Measurements from ENCODE around the gene LPCAT3.

Gene LPCAT3

GRCh38 chr12:6942331-6942665 lies 76.0 kb downstream of the LPCAT3 start:
- no peak overlapping the region for H3K4me3 ChIP-seq (ENCODE audit: low read length)
- DNase-seq (ENCODE audit: low read depth), result peak; percentile 26
- TF ChIP-seq, protein P1, sequence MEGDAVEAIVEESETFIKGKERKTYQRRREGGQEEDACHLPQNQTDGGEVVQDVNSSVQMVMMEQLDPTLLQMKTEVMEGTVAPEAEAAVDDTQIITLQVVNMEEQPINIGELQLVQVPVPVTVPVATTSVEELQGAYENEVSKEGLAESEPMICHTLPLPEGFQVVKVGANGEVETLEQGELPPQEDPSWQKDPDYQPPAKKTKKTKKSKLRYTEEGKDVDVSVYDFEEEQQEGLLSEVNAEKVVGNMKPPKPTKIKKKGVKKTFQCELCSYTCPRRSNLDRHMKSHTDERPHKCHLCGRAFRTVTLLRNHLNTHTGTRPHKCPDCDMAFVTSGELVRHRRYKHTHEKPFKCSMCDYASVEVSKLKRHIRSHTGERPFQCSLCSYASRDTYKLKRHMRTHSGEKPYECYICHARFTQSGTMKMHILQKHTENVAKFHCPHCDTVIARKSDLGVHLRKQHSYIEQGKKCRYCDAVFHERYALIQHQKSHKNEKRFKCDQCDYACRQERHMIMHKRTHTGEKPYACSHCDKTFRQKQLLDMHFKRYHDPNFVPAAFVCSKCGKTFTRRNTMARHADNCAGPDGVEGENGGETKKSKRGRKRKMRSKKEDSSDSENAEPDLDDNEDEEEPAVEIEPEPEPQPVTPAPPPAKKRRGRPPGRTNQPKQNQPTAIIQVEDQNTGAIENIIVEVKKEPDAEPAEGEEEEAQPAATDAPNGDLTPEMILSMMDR (conservative IDR thresholded peaks at IDR 0.05; ENCODE audit: low read length), result no peak

DNA sequence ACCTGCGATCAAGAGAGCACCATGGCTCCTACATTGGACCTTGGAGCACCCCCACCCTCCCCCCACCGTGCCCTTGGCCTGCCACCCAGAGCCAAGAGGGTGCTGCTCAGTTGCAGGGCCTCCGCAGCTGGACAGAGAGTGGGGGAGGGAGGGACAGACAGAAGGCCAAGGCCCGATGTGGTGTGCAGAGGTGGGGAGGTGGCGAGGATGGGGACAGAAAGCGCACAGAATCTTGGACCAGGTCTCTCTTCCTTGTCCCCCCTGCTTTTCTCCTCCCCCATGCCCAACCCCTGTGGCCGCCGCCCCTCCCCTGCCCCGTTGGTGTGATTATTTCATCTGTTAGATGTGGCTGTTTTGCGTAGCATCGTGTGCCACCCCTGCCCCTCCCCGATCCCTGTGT lies 76.5 kb downstream of the LPCAT3 start:
- TF ChIP-seq, protein P1 (conservative IDR thresholded peaks at IDR 0.05; ENCODE audit: low read length), result no peak
- DNase-seq (ENCODE audit: low read depth), result no peak
- no peak overlapping the region for H3K4me3 ChIP-seq (ENCODE audit: low read length)

- no peak for DNase-seq (ENCODE audit: low read depth)
- TF ChIP-seq, protein P1 (conservative IDR thresholded peaks at IDR 0.05; ENCODE audit: low read length), result no peak
Measured at GRCh38 chr12:6941267-6941666, 77.0 kb downstream of the LPCAT3 start.

DNA sequence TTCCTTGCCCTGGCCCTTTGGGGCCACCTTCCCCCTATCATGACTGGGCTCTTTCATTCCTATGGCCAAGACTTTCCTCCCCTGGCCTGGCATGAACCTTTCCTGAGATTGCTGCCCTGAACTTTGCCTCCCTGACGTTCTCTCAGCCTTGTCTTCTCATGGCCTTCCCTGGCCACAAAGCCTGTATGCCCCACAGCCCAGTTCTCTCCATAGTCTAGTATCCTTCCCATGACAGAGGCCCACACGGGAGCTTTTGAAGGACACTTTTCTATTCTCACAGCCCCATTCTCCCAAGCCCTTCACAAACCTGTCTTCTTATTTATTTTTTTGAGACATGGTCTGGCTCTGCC lies 79.1 kb downstream of the LPCAT3 start:
- H3K4me3 ChIP-seq (ENCODE audit: low read length), result no peak overlapping the region
- DNase-seq (ENCODE audit: low read depth), result no peak
- TF ChIP-seq, protein P1 (conservative IDR thresholded peaks at IDR 0.05; ENCODE audit: low read length), result no peak

More at GRCh38 chr12:6941267-6941666, 77.0 kb downstream of the LPCAT3 start:
- H3K4me3 ChIP-seq (ENCODE audit: low read length), result no peak overlapping the region

DNA sequence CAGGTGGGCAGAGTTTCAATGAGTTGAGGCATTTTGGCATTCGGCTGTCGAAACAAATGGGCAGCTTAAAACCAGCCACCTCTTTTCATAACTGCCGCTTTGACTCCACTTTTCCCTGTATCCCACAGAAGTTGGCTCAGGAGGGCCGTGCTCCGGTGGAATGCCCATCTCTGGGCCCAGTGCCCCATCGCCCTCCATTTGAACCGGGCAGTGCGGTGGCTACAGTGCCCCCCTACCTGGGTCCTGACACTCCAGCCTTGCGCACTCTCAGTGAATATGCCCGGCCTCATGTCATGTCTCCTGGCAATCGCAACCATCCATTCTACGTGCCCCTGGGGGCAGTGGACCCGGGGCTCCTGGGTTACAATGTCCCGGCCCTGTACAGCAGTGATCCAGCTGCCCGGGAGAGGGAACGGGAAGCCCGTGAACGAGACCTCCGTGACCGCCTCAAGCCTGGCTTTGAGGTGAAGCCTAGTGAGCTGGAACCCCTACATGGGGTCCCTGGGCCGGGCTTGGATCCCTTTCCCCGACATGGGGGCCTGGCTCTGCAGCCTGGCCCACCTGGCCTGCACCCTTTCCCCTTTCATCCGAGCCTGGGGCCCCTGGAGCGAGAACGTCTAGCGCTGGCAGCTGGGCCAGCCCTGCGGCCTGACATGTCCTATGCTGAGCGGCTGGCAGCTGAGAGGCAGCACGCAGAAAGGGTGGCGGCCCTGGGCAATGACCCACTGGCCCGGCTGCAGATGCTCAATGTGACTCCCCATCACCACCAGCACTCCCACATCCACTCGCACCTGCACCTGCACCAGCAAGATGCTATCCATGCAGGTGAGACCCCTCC lies 79.7 kb downstream of the LPCAT3 start:
- no peak for DNase-seq (ENCODE audit: low read depth)
- peak overlapping the region; percentile 70 for H3K4me3 ChIP-seq (ENCODE audit: low read length)
- TF ChIP-seq, protein P1 (conservative IDR thresholded peaks at IDR 0.05; ENCODE audit: low read length), result no peak

- DNase-seq (ENCODE audit: low read depth), result peak; percentile 91
- TF ChIP-seq, protein P1 (conservative IDR thresholded peaks at IDR 0.05; ENCODE audit: low read length), result peak; percentile 85
- peak overlapping the region; percentile 70 for H3K4me3 ChIP-seq (ENCODE audit: low read length)
Measured at GRCh38 chr12:6937481-6938352, 80.6 kb downstream of the LPCAT3 start.

All from AG10803 (cell line).